GM15510 (cell line): ENCODE data around the gene MOSPD3.

Experiments
- POLR2A ChIP-seq: IDR thresholded peaks from 3 replicates; pipeline ENCODE4 v1.6.1; 2011; ENCODE audit warnings: borderline replicate concordance; ENCODE audit not compliant: insufficient read length; ENCODE audit errors: extremely low read depth

Gene MOSPD3

GRCh38 chr7:100655908-100656674 is 43.8 kb downstream of the MOSPD3 start, which contains the start of gene ACTL6B:
TSS of gene ACTL6B (minus strand) at chr7:100656448. CDS start at chr7:100656354, 94 bp downstream.
- no peak for TF ChIP-seq POLR2A
